Calu3 (cell line): ENCODE results near the gene FFAR4. TPM values are rescaled to one million over a fixed set of nuclear protein-coding genes. Genes with fewer than 3 reads are reported as not detected.

Source experiments
- BruUV-seq: library from RNA; stranded (reverse); fragments of 400-500 nt; replicated peaks from 2 replicates; lab custom pipeline; 2021; lab: Mats Ljungman, UMichigan
- CTCF ChIA-PET: fragments of 300-600 bp; sonication (Branson Sonifier 250); formaldehyde crosslinking; loops from one replicate; lab custom pipeline; 2022; ENCODE audit warnings: antibody characterized with exemption; lab: Charles Lee
- DNase-seq: peaks from one replicate; pipeline ENCODE4 v3.0.0; 2022
- H3K27ac Mint-ChIP-seq: one replicate; pipeline ENCODE4 v1.8.0; 2022; ENCODE audit warnings: mixed read lengths; ENCODE audit not compliant: unreplicated experiment
- H3K27me3 Mint-ChIP-seq: one replicate; pipeline ENCODE4 v1.8.0; 2022; ENCODE audit warnings: mixed read lengths; ENCODE audit not compliant: unreplicated experiment
- H3K36me3 Mint-ChIP-seq: one replicate; pipeline ENCODE4 v1.8.0; 2022; ENCODE audit warnings: mild to moderate bottlenecking, moderate library complexity, mixed read lengths; ENCODE audit not compliant: insufficient read depth, unreplicated experiment
- H3K4me1 Mint-ChIP-seq: one replicate; pipeline ENCODE4 v1.8.0; 2022; ENCODE audit warnings: mild to moderate bottlenecking, low read depth, mixed read lengths; ENCODE audit not compliant: unreplicated experiment
- H3K4me3 Mint-ChIP-seq: one replicate; pipeline ENCODE4 v1.8.0; 2022; ENCODE audit warnings: mild to moderate bottlenecking, low read depth, moderate library complexity, mixed read lengths; ENCODE audit not compliant: unreplicated experiment
- H3K9me3 Mint-ChIP-seq: one replicate; pipeline ENCODE4 v1.8.0; 2022; ENCODE audit warnings: low read depth, mixed read lengths; ENCODE audit not compliant: unreplicated experiment
- CTCF ChIP-seq: fragments of 200-600 bp; IDR thresholded peaks from one replicate; pipeline ENCODE4 v1.8.0; 2022; ENCODE audit warnings: antibody characterized with exemption; ENCODE audit not compliant: unreplicated experiment
- intact Hi-C: fragments of 100-400 bp; cut with micrococcal nuclease; formaldehyde crosslinking; loops from one replicate; pipeline ENCODE4 v1.10.0; 2022; ENCODE audit not compliant: unreplicated experiment
- total RNA-seq: library from RNA; stranded (reverse); gene quantifications from 2 replicates; pipeline ENCODE4 v1.2.3, GENCODE V29; 2022

Gene FFAR4
- total RNA-seq, 1 experiment from 2014 or later = 0.97 TPM

- Mint-ChIP-seq H3K27ac (peak overlapping the region; percentile 70), H3K4me3 (no peak overlapping the region), H3K9me3 (no peaks in the 10 kb centered on the region), H3K4me1 (peaks cover 20% of the 10 kb centered on the region), H3K36me3 (no peaks in the 10 kb centered on the region), H3K27me3 (no peaks in the 10 kb centered on the region)
- no peak for TF ChIP-seq CTCF
- BruUV-seq = no TSS peak
- peak; percentile 22 for DNase-seq
- CTCF ChIA-PET = interaction anchor here (0.6 to 0.7 kb wide), 3 partner anchors 15 to 107 kb away, joined by 3 to 10 read pairs (median 3); no protein-coding TSS in a partner anchor
- intact Hi-C loops = no loop called here
Observed at GRCh38 chr10:93548376-93549071, 17.9 kb upstream of the FFAR4 start.

- H3K36me3 Mint-ChIP-seq = no peaks in the 10 kb centered on the region
- no peak for DNase-seq
- no peak for TF ChIP-seq CTCF
- no peak overlapping the region for H3K4me3 Mint-ChIP-seq
- CTCF ChIA-PET = no interaction called here
- no peak overlapping the region for H3K27ac Mint-ChIP-seq
- no TSS peak for BruUV-seq
- H3K27me3 Mint-ChIP-seq = no peaks in the 10 kb centered on the region
- H3K4me1 Mint-ChIP-seq = peaks cover 29% of the 10 kb centered on the region
- no peaks in the 10 kb centered on the region for H3K9me3 Mint-ChIP-seq
- intact Hi-C loops = no loop called here
Observed at GRCh38 chr10:93550606-93551005, 15.9 kb upstream of the FFAR4 start.

GRCh38 chr10:93552780-93553179, 13.7 kb upstream of the FFAR4 start:
- Mint-ChIP-seq H3K36me3 (no peaks in the 10 kb centered on the region), H3K27me3 (no peaks in the 10 kb centered on the region), H3K4me3 (no peak overlapping the region), H3K9me3 (no peaks in the 10 kb centered on the region), H3K27ac (no peak overlapping the region), H3K4me1 (peaks cover 29% of the 10 kb centered on the region)
- CTCF ChIA-PET = interaction anchor here (1.2 kb wide), 1 partner anchor 126 kb away, joined by 3 read pairs; no protein-coding TSS in a partner anchor
- intact Hi-C loops = no loop called here
- no peak for TF ChIP-seq CTCF
- DNase-seq = no peak
- BruUV-seq = no TSS peak

- no peak overlapping the region for H3K27ac Mint-ChIP-seq
- no peaks in the 10 kb centered on the region for H3K9me3 Mint-ChIP-seq
- no peak for TF ChIP-seq CTCF
- no peaks in the 10 kb centered on the region for H3K27me3 Mint-ChIP-seq
- peaks cover 21% of the 10 kb centered on the region for H3K4me1 Mint-ChIP-seq
- intact Hi-C loops = no loop called here
- no peak for DNase-seq
- BruUV-seq = no TSS peak
- no peak overlapping the region for H3K4me3 Mint-ChIP-seq
- CTCF ChIA-PET = interaction anchor here (0.6 to 1.3 kb wide), 3 partner anchors 15 to 126 kb away, joined by 3 to 69 read pairs (median 3); no protein-coding TSS in a partner anchor
- H3K36me3 Mint-ChIP-seq = no peaks in the 10 kb centered on the region
Observed at GRCh38 chr10:93553482-93554315, 12.8 kb upstream of the FFAR4 start.
